Ishikawa (cell line): Measurements from ENCODE around the gene ST8SIA1.

ENCODE experiments used
- CEBPB ChIP-seq: IDR thresholded peaks from 2 replicates; pipeline ENCODE4 v1.6.1; 2012
- CREB1 ChIP-seq: IDR thresholded peaks from 2 replicates; pipeline ENCODE4 v1.6.1; 2012; ENCODE audit warnings: low read depth
- EGR1 ChIP-seq: IDR thresholded peaks from 2 replicates; pipeline ENCODE4 v1.6.1; 2012
- EP300 ChIP-seq: IDR thresholded peaks from 2 replicates; pipeline ENCODE4 v1.6.1; 2012; ENCODE audit warnings: borderline replicate concordance
- FOXM1 ChIP-seq: IDR thresholded peaks from 2 replicates; pipeline ENCODE4 v1.6.1; 2012; ENCODE audit warnings: low read depth, borderline replicate concordance
- NFIC ChIP-seq: IDR thresholded peaks from 2 replicates; pipeline ENCODE4 v1.6.1; 2012
- RAD21 ChIP-seq: IDR thresholded peaks from 2 replicates; pipeline ENCODE4 v1.6.1; 2012; ENCODE audit warnings: low read depth
- REST ChIP-seq: IDR thresholded peaks from 2 replicates; pipeline ENCODE4 v1.6.1; 2012; ENCODE audit warnings: low read depth, mild to moderate bottlenecking
- TAF1 ChIP-seq: IDR thresholded peaks from 2 replicates; pipeline ENCODE4 v1.6.1; 2012; ENCODE audit warnings: low read depth, mild to moderate bottlenecking
- TCF12 ChIP-seq: IDR thresholded peaks from 2 replicates; pipeline ENCODE4 v1.6.1; 2012; ENCODE audit warnings: low read depth
- TEAD4 ChIP-seq: IDR thresholded peaks from 2 replicates; pipeline ENCODE4 v1.6.1; 2012
- YY1 ChIP-seq: IDR thresholded peaks from 2 replicates; pipeline ENCODE4 v1.6.1; 2012; ENCODE audit warnings: low read depth
- ZBTB7A ChIP-seq: IDR thresholded peaks from 2 replicates; pipeline ENCODE4 v1.6.1; 2012; ENCODE audit warnings: low read depth
- TF ChIP-seq, protein P1 (sequence below): IDR thresholded peaks from 2 replicates; pipeline ENCODE4 v1.6.1; 2012
- TF ChIP-seq, protein P2 (sequence below): IDR thresholded peaks from 2 replicates; pipeline ENCODE4 v1.6.1; 2012

The ST8SIA1 gene

GRCh38 chr12:22231836-22232235, 102.7 kb downstream of the ST8SIA1 start:
- TF ChIP-seq EGR1 (no peak), NFIC (no peak), ZBTB7A (no peak), TCF12 (no peak), CEBPB (no peak), EP300 (no peak), FOXM1 (no peak), CREB1 (no peak), REST (no peak)
- TF ChIP-seq, protein P1, sequence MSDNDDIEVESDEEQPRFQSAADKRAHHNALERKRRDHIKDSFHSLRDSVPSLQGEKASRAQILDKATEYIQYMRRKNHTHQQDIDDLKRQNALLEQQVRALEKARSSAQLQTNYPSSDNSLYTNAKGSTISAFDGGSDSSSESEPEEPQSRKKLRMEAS = no peak

- TF ChIP-seq TEAD4 (no peak), CREB1 (no peak), RAD21 (no peak), CEBPB (no peak), EP300 (no peak), TAF1 (no peak), FOXM1 (no peak), NFIC (no peak), REST (no peak), ZBTB7A (no peak), EGR1 (no peak), TCF12 (no peak), YY1 (no peak)
- TF ChIP-seq, protein P1 = no peak
- TF ChIP-seq, protein P2, sequence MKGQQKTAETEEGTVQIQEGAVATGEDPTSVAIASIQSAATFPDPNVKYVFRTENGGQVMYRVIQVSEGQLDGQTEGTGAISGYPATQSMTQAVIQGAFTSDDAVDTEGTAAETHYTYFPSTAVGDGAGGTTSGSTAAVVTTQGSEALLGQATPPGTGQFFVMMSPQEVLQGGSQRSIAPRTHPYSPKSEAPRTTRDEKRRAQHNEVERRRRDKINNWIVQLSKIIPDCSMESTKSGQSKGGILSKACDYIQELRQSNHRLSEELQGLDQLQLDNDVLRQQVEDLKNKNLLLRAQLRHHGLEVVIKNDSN = no peak
These were observed 103.4 kb downstream of the ST8SIA1 start for GRCh38 chr12:22231078-22231477.

DNA sequence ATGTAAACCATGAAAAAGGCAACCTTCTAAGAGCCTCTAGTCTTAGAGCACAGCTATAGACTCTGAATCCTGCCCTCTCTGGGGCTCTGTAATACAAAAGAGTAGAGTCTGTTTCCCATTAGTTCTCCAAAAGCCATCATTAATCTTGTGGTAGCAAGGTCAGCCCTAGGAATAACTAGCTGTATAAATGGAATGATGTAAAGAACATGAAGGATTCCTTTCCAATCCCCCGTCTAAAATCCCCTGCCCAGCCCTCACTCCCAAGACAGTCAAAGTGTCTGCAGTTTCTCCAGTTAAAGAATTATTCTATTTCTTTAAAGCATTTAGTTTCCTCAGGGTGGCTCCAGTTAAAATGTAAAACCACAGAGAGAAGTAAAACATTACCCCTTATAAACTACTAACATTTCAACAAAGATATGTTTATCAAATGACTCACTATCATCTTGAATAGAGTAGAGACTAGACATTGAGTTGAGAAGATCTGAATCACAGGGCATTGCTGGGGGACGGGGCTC, 104.2 kb downstream of the ST8SIA1 start:
- TF ChIP-seq EP300 (no peak), RAD21 (no peak), EGR1 (no peak), ZBTB7A (no peak), TAF1 (no peak), CEBPB (no peak), CREB1 (no peak), FOXM1 (no peak), NFIC (no peak), YY1 (no peak), REST (no peak), TCF12 (no peak), TEAD4 (no peak)
- TF ChIP-seq, protein P1 = no peak
- TF ChIP-seq, protein P2 = no peak

- no peak for TF ChIP-seq NFIC
- TF ChIP-seq TCF12 = no peak
- TF ChIP-seq CEBPB = no peak
- TF ChIP-seq, protein P1 = no peak
- TF ChIP-seq EP300 = no peak
- TF ChIP-seq FOXM1 = no peak
- no peak for TF ChIP-seq CREB1
- TF ChIP-seq REST = no peak
These were observed 104.7 kb downstream of the ST8SIA1 start for GRCh38 chr12:22229652-22230279.
